Peyer's patch (tissue), 4 donors: ENCODE results near the gene RAB11FIP5.

ENCODE experiments used
- CTCF ChIP-seq, 6 experiments: fragments of 450-650 bp in 4 of 6; fragments of 200-600 bp in 2 of 6; sonication (generic) in 1 of 6; IDR thresholded peaks; one replicate each; pipeline ENCODE4 v1.5.1; 2017 to 2019; ENCODE audit warnings: antibody characterized with exemption in 6 of 6, mild to moderate bottlenecking in 3 of 6, moderate library complexity in 1 of 6
- POLR2A ChIP-seq, 2 donors: fragments of 450-650 bp; IDR thresholded peaks; one replicate each; pipeline ENCODE4 v1.5.1; 2017; ENCODE audit warnings: antibody characterized with exemption in 2 of 2, mild to moderate bottlenecking in 2 of 2, moderate library complexity in 2 of 2

- TF ChIP-seq CTCF (IDR thresholded peaks at IDR 0.05) (no peak), POLR2A (IDR thresholded peaks at IDR 0.05) (no peak)
These were observed 74.7 kb downstream of the RAB11FIP5 start for GRCh38 chr2:73037947-73038585.
